Measurements from ENCODE around the gene ASIC4.

DNA sequence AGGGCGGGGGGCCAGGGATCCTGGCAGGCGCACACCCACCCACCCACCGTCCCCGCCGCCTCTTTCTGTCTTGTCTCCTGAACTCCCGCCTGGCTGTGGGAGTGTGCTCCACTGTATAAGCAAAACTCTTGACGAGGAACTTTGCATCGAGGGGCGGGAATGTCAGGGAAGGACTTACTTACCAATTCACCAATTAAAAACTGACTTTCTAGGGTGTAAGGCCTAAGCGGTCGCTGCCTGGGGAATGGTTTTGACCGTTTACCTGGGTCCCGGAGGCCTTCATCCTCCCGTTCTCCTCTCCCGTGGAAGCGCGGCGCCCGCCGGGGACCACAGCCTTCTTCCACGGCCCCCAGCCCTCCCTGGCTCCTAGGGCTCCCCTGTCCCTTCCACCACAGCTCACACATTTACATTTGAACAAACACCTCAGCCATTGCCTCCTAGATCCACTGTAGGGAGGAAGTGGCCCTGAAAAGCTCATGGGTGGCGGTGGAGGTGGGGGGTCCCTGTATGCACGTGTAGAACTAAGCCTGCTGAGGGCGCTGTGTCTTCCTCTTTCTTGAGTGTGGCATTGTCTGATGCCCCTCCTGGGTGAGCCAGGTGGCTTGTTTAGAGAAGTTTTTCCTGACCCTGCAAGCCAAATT, 8.9 kb downstream of the ASIC4 start:
- TF ChIP-seq CTCF (IDR thresholded peaks at IDR 0.05), result no peak
- no peak for TF ChIP-seq POLR2AphosphoS5 (IDR thresholded peaks at IDR 0.05; ENCODE audit: low read depth, low read length)
- TF ChIP-seq SIN3A (IDR thresholded peaks at IDR 0.05; ENCODE audit: borderline replicate concordance, insufficient read depth, low read depth, low read length), result no peak
- TF ChIP-seq REST (IDR thresholded peaks at IDR 0.05; ENCODE audit: insufficient read depth in 1 of 2, low read depth in 2 of 2, low read length in 1 of 2), result no peak
- no peak for TF ChIP-seq TCF7L2 (IDR thresholded peaks at IDR 0.05; ENCODE audit: low read depth, low read length)
